Activated CD4-positive, alpha-beta T cell treated with anti-CD3 and anti-CD28 coated beads, Interleukin-2, amount 10 ng/mL, durations not matched to agents 7 days and 5 days (primary cell): Measurements from ENCODE around the gene SLC14A1. TPM values are rescaled to one million over a fixed set of nuclear protein-coding genes. Genes with fewer than 3 reads are reported as not detected.

Source experiments
- CTCF ChIA-PET: fragments of 350-600 bp; sonication (Branson Sonifier 250); formaldehyde crosslinking; loops from one replicate; lab custom pipeline; 2021; ENCODE audit warnings: antibody characterized with exemption; lab: Charles Lee
- POLR2A ChIA-PET: fragments of 350-600 bp; sonication (Branson Sonifier 250); formaldehyde crosslinking; loops from one replicate; lab custom pipeline; 2021; ENCODE audit warnings: antibody characterized with exemption; lab: Charles Lee
- DNase-seq: peaks from one replicate; pipeline ENCODE4 v3.0.0-alpha.2; 2020
- H3K27ac Mint-ChIP-seq: one replicate; pipeline ENCODE4 v1.8.0; 2021; ENCODE audit warnings: mild to moderate bottlenecking, moderate library complexity, mixed read lengths
- H3K27me3 Mint-ChIP-seq: one replicate; pipeline ENCODE4 v1.8.0; 2021; ENCODE audit warnings: mixed read lengths
- H3K36me3 Mint-ChIP-seq: one replicate; pipeline ENCODE4 v1.8.0; 2021; ENCODE audit warnings: low read depth, mixed read lengths
- H3K4me1 Mint-ChIP-seq: one replicate; pipeline ENCODE4 v1.8.0; 2021; ENCODE audit warnings: mixed read lengths
- H3K4me3 Mint-ChIP-seq: one replicate; pipeline ENCODE4 v1.8.0; 2021; ENCODE audit warnings: mild to moderate bottlenecking, moderate library complexity, mixed read lengths
- H3K9me3 Mint-ChIP-seq: one replicate; pipeline ENCODE4 v1.8.0; 2021; ENCODE audit warnings: mixed read lengths
- total RNA-seq, 2 experiments: library from RNA; stranded (reverse); gene quantifications; one replicate each; pipeline ENCODE4 v1.2.3, GENCODE V29; 2021

Gene SLC14A1
- total RNA-seq, 2 experiments from 2014 or later: 7.3 to 8.7 TPM

- no peak overlapping the region for H3K4me3 Mint-ChIP-seq
- CTCF ChIA-PET: no interaction called here
- H3K4me1 Mint-ChIP-seq: peaks cover 22% of the 10 kb centered on the region
- H3K27me3 Mint-ChIP-seq: peaks cover 50% of the 10 kb centered on the region
- peaks cover 2% of the 10 kb centered on the region for H3K36me3 Mint-ChIP-seq
- no peak overlapping the region for H3K27ac Mint-ChIP-seq
- no peak for DNase-seq
- peaks cover 2% of the 10 kb centered on the region for H3K9me3 Mint-ChIP-seq
- POLR2A ChIA-PET: no interaction called here
These were observed 47.9 kb downstream of the SLC14A1 start for GRCh38 chr18:45771587-45772480.

GRCh38 chr18:45774065-45774521 is 50.1 kb downstream of the SLC14A1 start:
- Mint-ChIP-seq H3K27me3 (peaks cover 56% of the 10 kb centered on the region), H3K4me1 (peaks cover 22% of the 10 kb centered on the region), H3K4me3 (no peak overlapping the region), H3K9me3 (peaks cover 2% of the 10 kb centered on the region), H3K36me3 (peaks cover 2% of the 10 kb centered on the region), H3K27ac (peak overlapping the region; percentile 21)
- POLR2A ChIA-PET: no interaction called here
- DNase-seq: peak; percentile 13
- CTCF ChIA-PET: no interaction called here

- Mint-ChIP-seq H3K36me3 (peaks cover 2% of the 10 kb centered on the region), H3K27me3 (peaks cover 51% of the 10 kb centered on the region), H3K27ac (peak overlapping the region; percentile 72), H3K4me1 (peaks cover 22% of the 10 kb centered on the region), H3K9me3 (peaks cover 2% of the 10 kb centered on the region), H3K4me3 (peak overlapping the region; percentile 67)
- DNase-seq: peak; percentile 45
- POLR2A ChIA-PET: interaction anchor here (0.6 kb wide), 1 partner anchor 40 kb away, joined by 3 read pairs; no protein-coding TSS in a partner anchor
- CTCF ChIA-PET: interaction anchor here (0.6 to 0.9 kb wide), 3 partner anchors 87 to 105 kb away, joined by 3 read pairs; no protein-coding TSS in a partner anchor
These were observed 51.3 kb downstream of the SLC14A1 start for GRCh38 chr18:45775241-45775676.

- POLR2A ChIA-PET: interaction anchor here (0.6 kb wide), 1 partner anchor 40 kb away, joined by 3 read pairs; no protein-coding TSS in a partner anchor
- Mint-ChIP-seq H3K27me3 (peaks cover 52% of the 10 kb centered on the region), H3K4me1 (peaks cover 22% of the 10 kb centered on the region), H3K4me3 (peak overlapping the region; percentile 67), H3K9me3 (peaks cover 2% of the 10 kb centered on the region), H3K36me3 (peaks cover 2% of the 10 kb centered on the region), H3K27ac (no peak overlapping the region)
- CTCF ChIA-PET: interaction anchor here (0.8 to 0.9 kb wide), 2 partner anchors 87 to 103 kb away, joined by 3 read pairs; no protein-coding TSS in a partner anchor
- no peak for DNase-seq
These were observed 51.8 kb downstream of the SLC14A1 start for GRCh38 chr18:45775743-45776142.

- H3K4me3 Mint-ChIP-seq: no peak overlapping the region
- H3K4me1 Mint-ChIP-seq: peaks cover 21% of the 10 kb centered on the region
- POLR2A ChIA-PET: no interaction called here
- H3K27ac Mint-ChIP-seq: no peak overlapping the region
- CTCF ChIA-PET: interaction anchor here (0.6 kb wide), 1 partner anchor 284 kb away, joined by 4 read pairs; no protein-coding TSS in a partner anchor
- peaks cover 2% of the 10 kb centered on the region for H3K36me3 Mint-ChIP-seq
- H3K9me3 Mint-ChIP-seq: peaks cover 2% of the 10 kb centered on the region
- H3K27me3 Mint-ChIP-seq: peaks cover 52% of the 10 kb centered on the region
- no peak for DNase-seq
These were observed 53.4 kb downstream of the SLC14A1 start for GRCh38 chr18:45777393-45777792.

GRCh38 chr18:45780568-45780967 is 56.6 kb downstream of the SLC14A1 start:
- H3K9me3 Mint-ChIP-seq: peaks cover 2% of the 10 kb centered on the region
- POLR2A ChIA-PET: no interaction called here
- peaks cover 36% of the 10 kb centered on the region for H3K27me3 Mint-ChIP-seq
- H3K4me3 Mint-ChIP-seq: no peak overlapping the region
- CTCF ChIA-PET: interaction anchor here (1.4 kb wide), 1 partner anchor 13 kb away, joined by 3 read pairs; no protein-coding TSS in a partner anchor
- no peak overlapping the region for H3K27ac Mint-ChIP-seq
- DNase-seq: no peak
- peaks cover 7% of the 10 kb centered on the region for H3K4me1 Mint-ChIP-seq
- no peaks in the 10 kb centered on the region for H3K36me3 Mint-ChIP-seq

- no peak overlapping the region for H3K4me3 Mint-ChIP-seq
- H3K36me3 Mint-ChIP-seq: no peaks in the 10 kb centered on the region
- peaks cover 22% of the 10 kb centered on the region for H3K27me3 Mint-ChIP-seq
- POLR2A ChIA-PET: no interaction called here
- H3K9me3 Mint-ChIP-seq: no peaks in the 10 kb centered on the region
- H3K4me1 Mint-ChIP-seq: peaks cover 5% of the 10 kb centered on the region
- H3K27ac Mint-ChIP-seq: no peak overlapping the region
- CTCF ChIA-PET: no interaction called here
- DNase-seq: no peak
These were observed 58.7 kb downstream of the SLC14A1 start for GRCh38 chr18:45782662-45783061.

GRCh38 chr18:45783097-45784075 is 59.4 kb downstream of the SLC14A1 start:
- no peak overlapping the region for H3K4me3 Mint-ChIP-seq
- H3K4me1 Mint-ChIP-seq: peaks cover 5% of the 10 kb centered on the region
- no peaks in the 10 kb centered on the region for H3K9me3 Mint-ChIP-seq
- DNase-seq: no peak
- ChIA-PET POLR2A (no interaction called here), CTCF (no interaction called here)
- peaks cover 17% of the 10 kb centered on the region for H3K27me3 Mint-ChIP-seq
- H3K27ac Mint-ChIP-seq: no peak overlapping the region
- H3K36me3 Mint-ChIP-seq: no peaks in the 10 kb centered on the region

GRCh38 chr18:45785134-45785533 is 61.2 kb downstream of the SLC14A1 start:
- no peaks in the 10 kb centered on the region for H3K9me3 Mint-ChIP-seq
- CTCF ChIA-PET: interaction anchor here (0.9 kb wide), 1 partner anchor 97 kb away, joined by 3 read pairs; no protein-coding TSS in a partner anchor
- H3K36me3 Mint-ChIP-seq: no peaks in the 10 kb centered on the region
- peak; percentile 28 for DNase-seq
- H3K27me3 Mint-ChIP-seq: peaks cover 10% of the 10 kb centered on the region
- peaks cover 5% of the 10 kb centered on the region for H3K4me1 Mint-ChIP-seq
- no peak overlapping the region for H3K4me3 Mint-ChIP-seq
- H3K27ac Mint-ChIP-seq: peak overlapping the region; percentile 22
- POLR2A ChIA-PET: no interaction called here

- POLR2A ChIA-PET: no interaction called here
- Mint-ChIP-seq H3K36me3 (no peaks in the 10 kb centered on the region), H3K27me3 (peaks cover 3% of the 10 kb centered on the region), H3K4me3 (no peak overlapping the region), H3K27ac (no peak overlapping the region), H3K4me1 (peaks cover 5% of the 10 kb centered on the region), H3K9me3 (peaks cover 4% of the 10 kb centered on the region)
- CTCF ChIA-PET: interaction anchor here (0.6 to 1.3 kb wide), 3 partner anchors 8 to 986 kb away, joined by 3 to 6 read pairs (median 3); no protein-coding TSS in a partner anchor
- no peak for DNase-seq
These were observed 63.0 kb downstream of the SLC14A1 start for GRCh38 chr18:45786941-45787340.

- Mint-ChIP-seq H3K27ac (no peak overlapping the region), H3K36me3 (no peaks in the 10 kb centered on the region), H3K4me3 (no peak overlapping the region), H3K4me1 (peaks cover 5% of the 10 kb centered on the region), H3K27me3 (peaks cover 3% of the 10 kb centered on the region), H3K9me3 (peaks cover 4% of the 10 kb centered on the region)
- CTCF ChIA-PET: interaction anchor here (0.6 to 1.3 kb wide), 3 partner anchors 9 to 986 kb away, joined by 3 to 6 read pairs (median 3); no protein-coding TSS in a partner anchor
- POLR2A ChIA-PET: no interaction called here
- no peak for DNase-seq
These were observed 63.4 kb downstream of the SLC14A1 start for GRCh38 chr18:45787346-45787745.

GRCh38 chr18:45788861-45789260 is 64.9 kb downstream of the SLC14A1 start:
- Mint-ChIP-seq H3K4me3 (no peak overlapping the region), H3K27me3 (no peaks in the 10 kb centered on the region), H3K27ac (no peak overlapping the region), H3K36me3 (no peaks in the 10 kb centered on the region), H3K4me1 (peaks cover 5% of the 10 kb centered on the region), H3K9me3 (peaks cover 4% of the 10 kb centered on the region)
- CTCF ChIA-PET: no interaction called here
- no peak for DNase-seq
- POLR2A ChIA-PET: no interaction called here
